Stimulated activated CD8-positive, alpha-beta memory T cell treated with anti-CD3 and anti-CD28 coated beads, Interleukin-2, amount 100 ng/mL, for 1 hour (primary cell): ENCODE measurements around the gene NOS3.

Experiments
- DNase-seq, 2 donors: peaks; one replicate each; pipeline ENCODE4 v3.0.0-alpha.2; 2020; ENCODE audit warnings: low read depth in 2 of 2

The NOS3 gene

GRCh38 chr7:150990416-150991186 lies at the start of gene NOS3:
TSS of gene NOS3 (plus strand) at chr7:150991017. CDS start at chr7:150993804, 2,787 bp downstream.
- DNase-seq: no peak

- no peak for DNase-seq
These were observed 49.3 kb upstream of the NOS3 start for GRCh38 chr7:150941351-150942000.

- peak in 1 of 2 donors; percentile 19 for DNase-seq
These were observed 48.7 kb upstream of the NOS3 start for GRCh38 chr7:150942001-150942590.

- DNase-seq: no peak
These were observed 48.0 kb upstream of the NOS3 start for GRCh38 chr7:150942591-150943452.

GRCh38 chr7:150943453-150943814 lies 47.4 kb upstream of the NOS3 start:
- DNase-seq: no peak

GRCh38 chr7:150944066-150945042 lies 46.5 kb upstream of the NOS3 start:
- no peak for DNase-seq

GRCh38 chr7:150945171-150945852 lies 45.5 kb upstream of the NOS3 start:
- no peak for DNase-seq

- no peak for DNase-seq
These were observed 44.9 kb upstream of the NOS3 start for GRCh38 chr7:150945853-150946420.

GRCh38 chr7:150946421-150947240 lies 44.2 kb upstream of the NOS3 start:
- DNase-seq: no peak

GRCh38 chr7:150947241-150947745 lies 43.5 kb upstream of the NOS3 start:
- no peak for DNase-seq

- no peak for DNase-seq
These were observed 42.8 kb upstream of the NOS3 start for GRCh38 chr7:150947761-150948651.

GRCh38 chr7:150948791-150949251 lies 42.0 kb upstream of the NOS3 start:
- DNase-seq: no peak

- no peak for DNase-seq
These were observed 41.3 kb upstream of the NOS3 start for GRCh38 chr7:150949564-150949963.

GRCh38 chr7:150949971-150950491 lies 40.8 kb upstream of the NOS3 start:
- DNase-seq: no peak

- no peak for DNase-seq
These were observed 40.2 kb upstream of the NOS3 start for GRCh38 chr7:150950496-150951180.

- DNase-seq: no peak
These were observed 39.7 kb upstream of the NOS3 start for GRCh38 chr7:150951181-150951520.

GRCh38 chr7:150951521-150951920 lies 39.3 kb upstream of the NOS3 start:
- no peak for DNase-seq
